GM19035 (cell line): Measurements from ENCODE around the gene MIEF1.
"Not testable (repeated sequence)": the region's sequence is repeated elsewhere in the genome, so short reads cannot be mapped to it uniquely, and the experiment has no call there.

ENCODE experiments used
- ATAC-seq: cut with Tn5 transposase; IDR thresholded peaks from one replicate; pipeline ENCODE4 v1.9.1; 2021; ENCODE audit not compliant: unreplicated experiment

MIEF1 gene

DNA sequence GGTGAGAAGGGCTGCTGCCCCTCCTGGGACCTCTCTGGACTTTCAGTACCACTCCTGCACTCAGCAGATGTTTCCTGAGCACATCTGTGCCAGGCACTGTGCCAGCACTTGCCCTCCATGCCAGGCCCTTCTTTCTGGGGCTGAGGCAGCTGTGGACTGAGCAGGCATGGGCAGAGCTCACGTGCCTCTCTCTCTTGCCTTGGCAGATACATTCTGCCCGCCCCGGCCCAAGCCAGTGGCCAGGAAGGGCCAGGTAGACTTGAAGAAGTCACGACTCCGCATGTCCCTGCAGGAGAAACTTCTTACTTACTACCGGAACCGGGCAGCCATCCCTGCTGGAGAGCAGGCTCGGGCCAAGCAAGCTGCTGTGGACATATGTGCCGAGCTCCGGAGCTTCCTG is 9.9 kb downstream of the MIEF1 start:
- ATAC-seq, result no peak

- no peak for ATAC-seq
These were observed 11.7 kb downstream of the MIEF1 start for GRCh38 chr22:39513791-39514190.

- ATAC-seq, result no peak
These were observed 12.4 kb downstream of the MIEF1 start for GRCh38 chr22:39514373-39514973.

- no peak for ATAC-seq
These were observed 13.4 kb downstream of the MIEF1 start for GRCh38 chr22:39515266-39516050.

- ATAC-seq, result no peak
These were observed 15.4 kb downstream of the MIEF1 start for GRCh38 chr22:39517470-39517869.

DNA sequence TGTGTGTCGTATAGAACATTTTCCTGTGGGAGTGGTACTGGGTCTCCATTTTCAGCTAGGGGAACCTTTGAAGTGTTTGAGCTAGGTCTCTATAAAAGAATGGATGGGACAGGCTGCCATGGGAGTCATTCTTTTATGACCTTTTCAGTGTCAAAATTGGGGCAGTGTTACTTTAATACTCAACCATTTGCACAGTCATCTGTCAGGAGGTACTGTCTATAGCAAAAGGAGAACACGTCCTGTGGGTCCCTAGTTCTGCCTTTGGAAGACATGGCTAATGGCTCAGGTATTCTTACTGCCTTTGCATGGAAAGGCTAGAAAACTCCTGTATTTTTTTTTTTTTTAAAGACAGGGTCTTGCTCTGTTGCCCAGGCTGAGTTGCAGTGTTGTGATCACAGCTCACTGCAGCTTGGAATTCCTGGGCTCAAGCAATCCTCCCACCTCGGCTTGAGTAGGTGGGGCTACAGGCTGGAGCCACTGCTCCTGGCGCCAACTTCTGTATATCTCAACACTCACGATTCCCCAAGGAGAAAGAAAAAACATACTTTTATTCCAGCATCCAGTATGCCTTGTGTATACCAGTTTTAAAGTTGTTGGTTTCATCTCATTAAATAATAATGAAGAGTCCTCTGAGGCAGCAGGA is 16.2 kb downstream of the MIEF1 start:
- ATAC-seq, result no peak

DNA sequence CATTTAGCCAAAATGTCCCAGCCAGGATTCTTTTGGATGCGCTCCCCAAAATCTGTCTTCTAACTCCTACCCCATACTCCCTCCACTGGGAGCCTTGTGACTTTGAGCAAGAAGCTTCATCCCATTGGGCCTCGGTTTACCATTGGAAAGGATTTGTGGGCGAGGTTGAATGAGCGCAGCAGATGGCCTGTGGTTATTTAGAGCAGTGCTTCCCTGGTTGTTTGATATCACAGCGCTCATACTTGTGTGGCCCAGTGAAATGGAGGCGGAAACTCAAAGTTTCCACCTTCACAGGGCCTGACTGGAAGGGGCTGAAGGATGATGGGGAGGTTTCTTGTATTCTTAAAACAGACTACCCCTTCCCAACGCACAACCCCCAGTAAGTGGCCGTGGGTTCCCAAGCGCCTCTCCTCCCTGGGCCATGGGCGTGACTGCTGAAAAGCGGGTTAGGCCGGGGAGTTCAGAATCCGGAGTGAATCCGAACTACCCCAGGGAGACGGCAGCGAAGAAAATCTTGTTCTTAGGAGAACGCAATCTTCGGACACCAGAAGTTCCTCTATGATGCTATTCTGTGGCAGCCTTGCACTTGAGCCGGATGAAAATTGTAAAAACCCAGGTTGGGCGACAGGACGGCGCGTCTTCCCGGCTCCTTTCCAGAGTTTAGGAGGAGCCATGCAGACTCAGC is 17.0 kb downstream of the MIEF1 start:
- ATAC-seq, result no peak

GRCh38 chr22:39519681-39520225 is 17.7 kb downstream of the MIEF1 start:
- ATAC-seq, result peak; percentile 81

- peak; percentile 53 for ATAC-seq
These were observed 18.4 kb downstream of the MIEF1 start, which contains the start of gene ATF4 for GRCh38 chr22:39520226-39521105. ATF4 (plus strand) TSS chr22:39520562; CDS start chr22:39521446, 884 bp downstream.

DNA sequence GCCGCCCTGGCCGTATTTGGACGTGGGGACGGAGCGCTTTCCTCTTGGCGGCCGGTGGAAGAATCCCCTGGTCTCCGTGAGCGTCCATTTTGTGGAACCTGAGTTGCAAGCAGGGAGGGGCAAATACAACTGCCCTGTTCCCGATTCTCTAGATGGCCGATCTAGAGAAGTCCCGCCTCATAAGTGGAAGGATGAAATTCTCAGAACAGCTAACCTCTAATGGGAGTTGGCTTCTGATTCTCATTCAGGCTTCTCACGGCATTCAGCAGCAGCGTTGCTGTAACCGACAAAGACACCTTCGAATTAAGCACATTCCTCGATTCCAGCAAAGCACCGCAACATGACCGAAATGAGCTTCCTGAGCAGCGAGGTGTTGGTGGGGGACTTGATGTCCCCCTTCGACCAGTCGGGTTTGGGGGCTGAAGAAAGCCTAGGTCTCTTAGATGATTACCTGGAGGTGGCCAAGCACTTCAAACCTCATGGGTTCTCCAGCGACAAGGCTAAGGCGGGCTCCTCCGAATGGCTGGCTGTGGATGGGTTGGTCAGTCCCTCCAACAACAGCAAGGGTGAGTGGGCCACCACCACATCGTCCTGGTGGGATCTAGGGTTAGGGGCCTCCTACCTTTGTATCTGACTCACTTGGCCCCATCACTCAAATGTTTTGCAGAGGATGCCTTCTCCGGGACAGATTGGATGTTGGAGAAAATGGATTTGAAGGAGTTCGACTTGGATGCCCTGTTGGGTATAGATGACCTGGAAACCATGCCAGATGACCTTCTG is 19.2 kb downstream of the MIEF1 start:
- ATAC-seq, result not testable (repeated sequence)

DNA sequence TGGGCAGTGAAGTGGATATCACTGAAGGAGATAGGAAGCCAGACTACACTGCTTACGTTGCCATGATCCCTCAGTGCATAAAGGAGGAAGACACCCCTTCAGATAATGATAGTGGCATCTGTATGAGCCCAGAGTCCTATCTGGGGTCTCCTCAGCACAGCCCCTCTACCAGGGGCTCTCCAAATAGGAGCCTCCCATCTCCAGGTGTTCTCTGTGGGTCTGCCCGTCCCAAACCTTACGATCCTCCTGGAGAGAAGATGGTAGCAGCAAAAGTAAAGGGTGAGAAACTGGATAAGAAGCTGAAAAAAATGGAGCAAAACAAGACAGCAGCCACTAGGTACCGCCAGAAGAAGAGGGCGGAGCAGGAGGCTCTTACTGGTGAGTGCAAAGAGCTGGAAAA is 20.0 kb downstream of the MIEF1 start:
- ATAC-seq, result not testable (repeated sequence)

DNA sequence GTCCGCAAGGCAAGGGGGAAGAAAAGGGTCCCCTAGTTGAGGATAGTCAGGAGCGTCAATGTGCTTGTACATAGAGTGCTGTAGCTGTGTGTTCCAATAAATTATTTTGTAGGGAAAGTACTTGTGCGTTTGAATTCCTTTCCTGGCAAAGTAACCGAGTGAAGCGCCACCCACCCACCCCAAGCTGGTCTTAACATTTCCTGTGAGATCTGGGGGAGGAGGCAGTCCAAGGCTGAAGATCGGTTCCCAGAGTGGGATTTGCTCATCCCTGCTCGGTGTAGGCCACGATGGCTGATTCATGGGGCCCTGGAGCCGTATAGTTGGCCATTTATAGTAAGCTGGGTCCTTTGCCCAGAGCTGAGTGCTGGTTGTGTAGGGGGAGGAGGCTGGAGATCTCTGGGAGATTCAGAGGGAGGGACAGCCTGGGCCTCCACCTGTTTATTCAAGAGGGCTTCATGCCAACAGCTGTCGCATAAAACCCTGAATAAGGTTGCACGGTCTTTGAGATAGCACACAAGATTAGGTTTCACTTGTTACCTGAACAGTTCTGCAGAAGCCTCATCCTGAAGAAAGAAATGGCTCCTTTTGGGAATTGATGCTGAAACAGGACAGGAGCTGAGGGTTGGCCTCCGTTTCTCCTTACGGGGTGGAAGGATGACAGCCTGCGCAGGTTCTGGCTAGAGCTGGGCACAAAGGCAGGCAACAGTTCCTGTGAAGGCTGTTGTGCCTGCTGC is 20.6 kb downstream of the MIEF1 start:
- ATAC-seq, result no peak

GRCh38 chr22:39524089-39524752 is 22.1 kb downstream of the MIEF1 start:
- no peak for ATAC-seq

DNA sequence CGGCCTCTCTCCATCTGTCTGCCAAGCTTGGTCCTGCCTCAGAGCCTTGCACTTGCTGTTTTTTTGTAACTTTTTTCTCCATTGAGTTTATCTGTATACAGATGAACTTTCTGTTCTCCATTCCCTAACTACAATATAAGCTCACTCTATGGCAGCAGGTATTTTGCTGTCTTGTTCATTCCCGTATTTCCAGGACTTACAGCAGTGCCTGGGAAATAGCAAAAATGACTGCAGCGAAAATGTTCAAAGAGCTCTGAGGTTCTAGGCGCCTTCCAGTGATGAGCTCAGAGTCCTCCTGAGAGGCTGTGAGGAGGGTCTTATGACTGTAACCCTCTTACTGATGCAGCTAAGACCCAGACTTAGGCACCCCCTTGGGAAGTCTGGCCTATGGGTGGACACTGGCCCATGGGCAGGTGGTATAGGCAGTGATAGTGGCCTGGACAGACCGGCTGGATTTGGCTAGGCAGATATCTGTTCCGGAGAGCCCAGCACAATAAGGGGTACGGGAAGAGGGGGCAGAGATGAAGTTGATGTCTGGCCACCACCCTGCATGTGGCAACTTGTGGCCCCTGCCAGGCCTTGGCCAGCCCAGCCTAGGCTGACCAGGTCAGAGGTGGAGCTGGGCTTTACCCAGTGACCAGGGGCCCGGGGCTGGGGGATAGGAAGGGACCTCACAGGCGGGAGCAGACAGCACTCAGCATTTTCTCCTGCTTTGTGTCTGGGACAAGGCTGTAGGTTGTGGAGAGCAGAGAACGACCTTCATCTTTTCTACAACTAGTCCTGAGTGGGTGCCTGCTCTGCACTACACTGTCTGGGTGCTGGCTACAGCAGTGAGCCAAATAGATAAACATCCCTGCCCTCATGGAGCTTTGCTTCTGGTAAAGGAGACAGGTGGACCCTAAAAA is 22.9 kb downstream of the MIEF1 start:
- ATAC-seq, result no peak

- ATAC-seq, result no peak
These were observed 23.5 kb downstream of the MIEF1 start for GRCh38 chr22:39525658-39525975.

GRCh38 chr22:39526736-39527171 is 24.7 kb downstream of the MIEF1 start:
- ATAC-seq, result no peak

GRCh38 chr22:39527481-39527961 is 25.4 kb downstream of the MIEF1 start:
- ATAC-seq, result no peak
